ENCODE results near the gene SH3GL1.
"Not testable (repeated sequence)": the region's sequence is repeated elsewhere in the genome, so short reads cannot be mapped to it uniquely, and the experiment has no call there.

Gene SH3GL1

GRCh38 chr19:4349225-4349624 lies 51.1 kb downstream of the SH3GL1 start:
- H3K4me1 ChIP-seq (ENCODE audit: control insufficient read depth in 1 of 2, insufficient read depth in 2 of 2, low read length in 2 of 2); H3K79me2 ChIP-seq (ENCODE audit: control insufficient read depth, insufficient read depth, low read length, poor library complexity); H3K14ac ChIP-seq (ENCODE audit: low read length); H3K23ac ChIP-seq (ENCODE audit: low read length); H4K8ac ChIP-seq (ENCODE audit: low read depth, low read length); H3K4me2 ChIP-seq (ENCODE audit: low read length); H2BK5ac ChIP-seq (ENCODE audit: low read depth, low read length, poor library complexity); H3K18ac ChIP-seq (ENCODE audit: low read length); H2BK12ac ChIP-seq (ENCODE audit: low read length); H2AK5ac ChIP-seq (ENCODE audit: low read length); H3K4ac ChIP-seq (ENCODE audit: low read depth, low read length); H2AFZ ChIP-seq (ENCODE audit: insufficient read depth, low read length, poor library complexity); H4K91ac ChIP-seq (ENCODE audit: low read depth, low read length); H3K27me3 ChIP-seq (ENCODE audit: insufficient read depth, low read length); H3K9me3 ChIP-seq (ENCODE audit: insufficient read depth, low read depth, low read length); DNase-seq; H3K4me3 ChIP-seq (ENCODE audit: low read depth, low read length); H4K12ac ChIP-seq (ENCODE audit: low read depth, low read length); H3K79me1 ChIP-seq (ENCODE audit: low read length); H2BK120ac ChIP-seq (ENCODE audit: insufficient read depth, low read length, poor library complexity); H3K27ac ChIP-seq (ENCODE audit: low read depth, low read length): not testable (repeated sequence)
- WGBS (ENCODE audit: extremely low coverage, insufficient coverage, insufficient read length) = no CpG with 5 or more reads among the region's 16 CpGs
- H3K9ac ChIP-seq (ENCODE audit: low read length) = peak overlapping the region; percentile 31
- peaks cover 28 to 31% of the 10 kb centered on the region in 2 experiments for H3K36me3 ChIP-seq (ENCODE audit: control insufficient read depth in 1 of 2, insufficient read depth in 2 of 2, low read length in 2 of 2)

- H2BK5ac ChIP-seq (ENCODE audit: low read depth, low read length, poor library complexity) = no peak overlapping the region
- DNase-seq = peak in 1 of 2 donors; percentile 28
- H3K79me1 ChIP-seq (ENCODE audit: low read length) = peaks cover 6% of the 10 kb centered on the region
- H3K18ac ChIP-seq (ENCODE audit: low read length) = no peak overlapping the region
- no peak overlapping the region for H3K4me3 ChIP-seq (ENCODE audit: low read depth, low read length)
- no peak overlapping the region for H3K27ac ChIP-seq (ENCODE audit: low read depth, low read length)
- no peaks in the 10 kb centered on the region for H3K27me3 ChIP-seq (ENCODE audit: insufficient read depth, low read length)
- no peaks in the 10 kb centered on the region for H3K9me3 ChIP-seq (ENCODE audit: insufficient read depth, low read depth, low read length)
- peaks cover 2% of the 10 kb centered on the region for H3K79me2 ChIP-seq (ENCODE audit: control insufficient read depth, insufficient read depth, low read length, poor library complexity)
- H3K23ac ChIP-seq (ENCODE audit: low read length) = no peak overlapping the region
- H3K9ac ChIP-seq (ENCODE audit: low read length) = no peak overlapping the region
- no peak overlapping the region for H2AFZ ChIP-seq (ENCODE audit: insufficient read depth, low read length, poor library complexity)
- H3K4me1 ChIP-seq (ENCODE audit: control insufficient read depth in 1 of 2, insufficient read depth in 2 of 2, low read length in 2 of 2) = peaks cover 7% of the 10 kb centered on the region in 2 experiments
- peaks cover 21 to 22% of the 10 kb centered on the region in 2 experiments for H3K36me3 ChIP-seq (ENCODE audit: control insufficient read depth in 1 of 2, insufficient read depth in 2 of 2, low read length in 2 of 2)
- no peak overlapping the region for H4K91ac ChIP-seq (ENCODE audit: low read depth, low read length)
- no peak overlapping the region for H4K12ac ChIP-seq (ENCODE audit: low read depth, low read length)
- no peak overlapping the region for H3K14ac ChIP-seq (ENCODE audit: low read length)
- no peak overlapping the region for H2BK120ac ChIP-seq (ENCODE audit: insufficient read depth, low read length, poor library complexity)
- H4K8ac ChIP-seq (ENCODE audit: low read depth, low read length) = no peak overlapping the region
- no peak overlapping the region for H2BK12ac ChIP-seq (ENCODE audit: low read length)
- no peak overlapping the region for H3K4ac ChIP-seq (ENCODE audit: low read depth, low read length)
- no peak overlapping the region for H2AK5ac ChIP-seq (ENCODE audit: low read length)
- no CpG with 5 or more reads among the region's 6 CpGs for WGBS (ENCODE audit: extremely low coverage, insufficient coverage, insufficient read length)
- H3K4me2 ChIP-seq (ENCODE audit: low read length) = no peak overlapping the region
Observed at GRCh38 chr19:4347521-4347920, 52.8 kb downstream of the SH3GL1 start.

- Histone ChIP-seq H4K8ac (ENCODE audit: low read depth, low read length) (no peak overlapping the region), H3K4ac (ENCODE audit: low read depth, low read length) (no peak overlapping the region), H2AFZ (ENCODE audit: insufficient read depth, low read length, poor library complexity) (no peak overlapping the region), H3K4me3 (ENCODE audit: low read depth, low read length) (no peak overlapping the region), H3K18ac (ENCODE audit: low read length) (no peak overlapping the region), H3K27me3 (ENCODE audit: insufficient read depth, low read length) (no peaks in the 10 kb centered on the region), H3K79me2 (ENCODE audit: control insufficient read depth, insufficient read depth, low read length, poor library complexity) (peaks cover 4% of the 10 kb centered on the region), H3K4me2 (ENCODE audit: low read length) (no peak overlapping the region), H4K91ac (ENCODE audit: low read depth, low read length) (no peak overlapping the region), H2AK5ac (ENCODE audit: low read length) (no peak overlapping the region), H3K9ac (ENCODE audit: low read length) (no peak overlapping the region), H3K23ac (ENCODE audit: low read length) (no peak overlapping the region), H3K9me3 (ENCODE audit: insufficient read depth, low read depth, low read length) (no peaks in the 10 kb centered on the region), H2BK12ac (ENCODE audit: low read length) (no peak overlapping the region), H2BK5ac (ENCODE audit: low read depth, low read length, poor library complexity) (no peak overlapping the region), H3K79me1 (ENCODE audit: low read length) (peaks cover 12% of the 10 kb centered on the region), H3K27ac (ENCODE audit: low read depth, low read length) (no peak overlapping the region), H3K4me1 (ENCODE audit: control insufficient read depth in 1 of 2, insufficient read depth in 2 of 2, low read length in 2 of 2) (peaks cover 12% of the 10 kb centered on the region in 2 experiments), H4K12ac (ENCODE audit: low read depth, low read length) (no peak overlapping the region), H3K14ac (ENCODE audit: low read length) (no peak overlapping the region), H3K36me3 (ENCODE audit: control insufficient read depth in 1 of 2, insufficient read depth in 2 of 2, low read length in 2 of 2) (peaks cover 19 to 21% of the 10 kb centered on the region in 2 experiments), H2BK120ac (ENCODE audit: insufficient read depth, low read length, poor library complexity) (no peak overlapping the region)
- no peak for DNase-seq
- WGBS (ENCODE audit: extremely low coverage, insufficient coverage, insufficient read length) = no CpG with 5 or more reads among the region's 6 CpGs
Observed at GRCh38 chr19:4346020-4346383, 54.3 kb downstream of the SH3GL1 start.

GRCh38 chr19:4345342-4346019 lies 54.9 kb downstream of the SH3GL1 start:
- no CpG with 5 or more reads among the region's 15 CpGs for WGBS (ENCODE audit: extremely low coverage, insufficient coverage, insufficient read length)
- Histone ChIP-seq H3K4ac (ENCODE audit: low read depth, low read length) (no peak overlapping the region), H3K9ac (ENCODE audit: low read length) (no peak overlapping the region), H3K27ac (ENCODE audit: low read depth, low read length) (no peak overlapping the region), H2BK12ac (ENCODE audit: low read length) (no peak overlapping the region), H3K9me3 (ENCODE audit: insufficient read depth, low read depth, low read length) (no peaks in the 10 kb centered on the region), H3K23ac (ENCODE audit: low read length) (no peak overlapping the region), H3K4me2 (ENCODE audit: low read length) (no peak overlapping the region), H3K79me1 (ENCODE audit: low read length) (peaks cover 12% of the 10 kb centered on the region), H3K14ac (ENCODE audit: low read length) (no peak overlapping the region), H3K36me3 (ENCODE audit: control insufficient read depth in 1 of 2, insufficient read depth in 2 of 2, low read length in 2 of 2) (peaks cover 16 to 19% of the 10 kb centered on the region in 2 experiments), H3K18ac (ENCODE audit: low read length) (peak overlapping the region; percentile 35), H3K4me1 (ENCODE audit: control insufficient read depth in 1 of 2, insufficient read depth in 2 of 2, low read length in 2 of 2) (peaks cover 12% of the 10 kb centered on the region in 2 experiments), H3K79me2 (ENCODE audit: control insufficient read depth, insufficient read depth, low read length, poor library complexity) (peaks cover 4% of the 10 kb centered on the region), H2BK5ac (ENCODE audit: low read depth, low read length, poor library complexity) (no peak overlapping the region), H3K4me3 (ENCODE audit: low read depth, low read length) (no peak overlapping the region), H2AK5ac (ENCODE audit: low read length) (no peak overlapping the region), H4K8ac (ENCODE audit: low read depth, low read length) (no peak overlapping the region), H2AFZ (ENCODE audit: insufficient read depth, low read length, poor library complexity) (no peak overlapping the region), H3K27me3 (ENCODE audit: insufficient read depth, low read length) (no peaks in the 10 kb centered on the region), H4K12ac (ENCODE audit: low read depth, low read length) (peak overlapping the region; percentile 32), H4K91ac (ENCODE audit: low read depth, low read length) (no peak overlapping the region), H2BK120ac (ENCODE audit: insufficient read depth, low read length, poor library complexity) (no peak overlapping the region)
- no peak for DNase-seq
